HepG2 (cell line): ENCODE data around the gene TNFRSF11A. TPM values are rescaled to one million over a fixed set of nuclear protein-coding genes. Genes with fewer than 3 reads are reported as not detected.

Experiments used
- ATAC-seq: fragments of 200-7000 bp; cut with Tn5 transposase; 3 replicates; pipeline ENCODE4 v1.9.1; 2020; ENCODE audit warnings: mild to moderate bottlenecking, moderate library complexity
- BruUV-seq: library from RNA; stranded (reverse); fragments of 400-500 nt; replicated peaks from 2 replicates; lab custom pipeline; 2021; lab: Mats Ljungman, UMichigan
- CTCF ChIA-PET: fragments of 300-600 bp; formaldehyde crosslinking; extraction: SDS; loops from one replicate; lab custom pipeline; 2021; ENCODE audit warnings: low total read pairs, inconsistent platforms, low intra/inter-chr PET ratio; lab: Yijun Ruan, JAX
- POLR2A ChIA-PET: fragments of 350-600 bp; sonication (Branson Sonifier 250); formaldehyde crosslinking; loops from one replicate; lab custom pipeline; 2020; ENCODE audit warnings: antibody characterized with exemption, inconsistent platforms; lab: Yijun Ruan, JAX
- DNase-seq: peaks from one replicate; pipeline ENCODE4 v3.0.0-alpha.2; 2015; ENCODE audit warnings: low spot score
- FAIRE-seq: peaks from 3 replicates; lab custom pipeline; 2011; peaks lifted over from hg19 to GRCh38; lab: Jason Lieb, UNC
- H2AFZ ChIP-seq: one replicate; pipeline ENCODE4 v1.6.1; 2011; ENCODE audit warnings: low read length, inconsistent platforms
- H3K27ac ChIP-seq: fragments of 300-600 bp; 3 replicates; pipeline ENCODE4 v1.8.0; 2011; ENCODE audit warnings: mixed run types, mild to moderate bottlenecking, mixed read lengths, low read length, inconsistent platforms; ENCODE audit not compliant: insufficient read depth; ENCODE audit errors: extremely low read length
- H3K27me3 ChIP-seq, 2 experiments: fragments of 200-600 bp in 1 of 2; 2 replicates in 1 of 2; 3 replicates in 1 of 2; pipeline versions ENCODE4 v1.6.0 to v1.8.0; 2011; ENCODE audit warnings: low read length in 2 of 2, mild to moderate bottlenecking in 2 of 2, moderate library complexity in 2 of 2, inconsistent platforms in 1 of 2; ENCODE audit not compliant: insufficient read depth in 2 of 2, control insufficient read depth in 1 of 2
- H3K36me3 ChIP-seq, 2 experiments: fragments of 200-600 bp in 1 of 2; replicated peaks in 1 of 2; 2 replicates in 1 of 2; 3 replicates in 1 of 2; pipeline versions ENCODE4 v1.5.1 to v1.8.0; 2011; ENCODE audit warnings: low read length in 2 of 2, inconsistent platforms in 1 of 2; ENCODE audit not compliant: insufficient read depth in 2 of 2, control insufficient read depth in 1 of 2
- H3K4me1 ChIP-seq: 2 replicates; pipeline ENCODE4 v1.5.1; 2012; ENCODE audit warnings: low read length, inconsistent platforms; ENCODE audit not compliant: insufficient read depth
- H3K4me2 ChIP-seq: 2 replicates; pipeline ENCODE4 v1.6.0; 2011; ENCODE audit warnings: low read depth, low read length, inconsistent platforms
- H3K4me3 ChIP-seq, 3 experiments: fragments of 200-600 bp in 1 of 3; sonication (generic), shearing (Covaris generic) in 1 of 3; replicated peaks in 1 of 3; 2 replicates each; pipeline ENCODE4 v1.5.1; 2011 to 2016; ENCODE audit warnings: low read length in 3 of 3, inconsistent platforms in 2 of 3, low read depth in 2 of 3, mild to moderate bottlenecking in 2 of 3, control low read depth in 1 of 3, mixed read lengths in 1 of 3; ENCODE audit not compliant: insufficient read depth in 1 of 3
- H3K79me2 ChIP-seq: one replicate; pipeline ENCODE4 v1.6.1; 2011; ENCODE audit warnings: low read length, inconsistent platforms; ENCODE audit not compliant: insufficient read depth
- H3K9ac ChIP-seq: 2 replicates; pipeline ENCODE4 v1.6.0; 2011; ENCODE audit warnings: mild to moderate bottlenecking, low read depth, low read length, inconsistent platforms; ENCODE audit not compliant: insufficient read depth
- H3K9me3 ChIP-seq: 2 replicates; pipeline ENCODE4 v1.5.1; 2012; ENCODE audit warnings: mild to moderate bottlenecking, low read length
- H4K20me1 ChIP-seq: 2 replicates; pipeline ENCODE4 v1.6.0; 2011; ENCODE audit warnings: inconsistent platforms, mild to moderate bottlenecking, low read length, moderate library complexity; ENCODE audit not compliant: insufficient read depth
- ARHGAP35 ChIP-seq: sonication (generic); formaldehyde crosslinking; IDR thresholded peaks from 2 replicates; pipeline ENCODE4 v1.9.0; 2022; ENCODE audit warnings: mild to moderate bottlenecking, inconsistent platforms, moderate library complexity, missing genetic modification reagents, borderline replicate concordance
- DMAP1 ChIP-seq: IDR thresholded peaks from 2 replicates; pipeline ENCODE4 v1.6.1; 2016
- FOSL2 ChIP-seq: sonication (generic); formaldehyde crosslinking; IDR thresholded peaks from 2 replicates; pipeline ENCODE4 v1.4.0; 2020; ENCODE audit warnings: missing genetic modification reagents
- MTF1 ChIP-seq: sonication (generic); formaldehyde crosslinking; IDR thresholded peaks from 2 replicates; pipeline ENCODE4 v1.5.0; 2020; ENCODE audit warnings: missing genetic modification reagents
- NFE2L1 ChIP-seq: sonication (generic); formaldehyde crosslinking; IDR thresholded peaks from 2 replicates; pipeline ENCODE4 v1.4.0; 2020; ENCODE audit warnings: missing genetic modification reagents, mild to moderate bottlenecking, borderline replicate concordance
- POLR2AphosphoS5 ChIP-seq: IDR thresholded peaks from 2 replicates; pipeline ENCODE4 v1.6.1; 2012; ENCODE audit warnings: low read depth, low read length
- ZNF343 ChIP-seq: sonication (generic); formaldehyde crosslinking; IDR thresholded peaks from 2 replicates; pipeline ENCODE4 v1.4.0; 2020; ENCODE audit warnings: mild to moderate bottlenecking, missing genetic modification reagents
- ZNF605 ChIP-seq: sonication (generic); formaldehyde crosslinking; IDR thresholded peaks from 2 replicates; pipeline ENCODE4 v1.8.0; 2022; ENCODE audit warnings: mild to moderate bottlenecking, missing genetic modification reagents
- ZNF749 ChIP-seq: sonication (generic); formaldehyde crosslinking; IDR thresholded peaks from 2 replicates; pipeline ENCODE4 v1.8.0; 2022; ENCODE audit warnings: mild to moderate bottlenecking, missing genetic modification reagents, moderate library complexity, borderline replicate concordance
- WGBS: methylation state at CpG from one replicate; pipeline ENCODE4 v1.1.6; 2017; ENCODE audit warnings: low lambda C conversion rate; 5-methylcytosine and 5-hydroxymethylcytosine counted together
- in situ Hi-C: cut with HindIII; loops from 2 replicates; pipeline ENCODE4 v1.10.0; 2017; ENCODE audit warnings: low pct_unique_long_range_greater_than_20kb; ENCODE audit not compliant: extremely low pct_ligation_motif_present
- intact Hi-C: fragments of 100-400 bp; cut with micrococcal nuclease; formaldehyde crosslinking; loops from one replicate; pipeline ENCODE4 v1.10.0; 2022; ENCODE audit not compliant: unreplicated experiment
- polyA plus RNA-seq, 8 experiments: library from polyadenylated mRNA; depleted of rRNA in 3 of 8; stranded (reverse) in 7 of 8; unstranded in 1 of 8; fragments of >200 nt; fragmentation: Illumina TruSeq in 4 of 8; extraction: Trizol in 4 of 8; gene quantifications; 2 replicates each; pipeline versions ENCODE4 v1.2.1 to v1.2.3, GENCODE V29; 2011 to 2016; ENCODE audit warnings: low read depth in 4 of 8, missing spikeins in 1 of 8, mixed read lengths in 1 of 8; ENCODE audit not compliant: insufficient read depth in 1 of 8
- total RNA-seq, 5 experiments: library from RNA; depleted of rRNA; stranded (reverse); fragments of >200 nt; fragmentation: Illumina TruSeq; extraction: Trizol; gene quantifications; 2 replicates each; pipeline ENCODE4 v1.2.3, GENCODE V29; 2016; ENCODE audit warnings: low read depth in 1 of 5
- TF ChIP-seq, protein P1 (sequence below): sonication (generic); formaldehyde crosslinking; IDR thresholded peaks from 2 replicates; pipeline ENCODE4 v1.5.0; 2020; ENCODE audit warnings: missing genetic modification reagents, mild to moderate bottlenecking, borderline replicate concordance
- TF ChIP-seq, protein P2 (sequence below): sonication (generic); formaldehyde crosslinking; IDR thresholded peaks from 2 replicates; pipeline ENCODE4 v1.5.0; 2020; ENCODE audit warnings: mild to moderate bottlenecking, missing genetic modification reagents
- TF ChIP-seq, protein P3 (sequence below): sonication (generic); formaldehyde crosslinking; conservative IDR thresholded peaks from 2 replicates; pipeline ENCODE4 v1.4.0; 2020; ENCODE audit warnings: mild to moderate bottlenecking, missing genetic modification reagents, moderate library complexity

Gene TNFRSF11A
- total and polyA plus RNA-seq, 2 of the 13 experiments (the other 11 are each of a cell fraction or from before 2014, with no cell fraction given), result 4.6 to 6.4 TPM

DNA sequence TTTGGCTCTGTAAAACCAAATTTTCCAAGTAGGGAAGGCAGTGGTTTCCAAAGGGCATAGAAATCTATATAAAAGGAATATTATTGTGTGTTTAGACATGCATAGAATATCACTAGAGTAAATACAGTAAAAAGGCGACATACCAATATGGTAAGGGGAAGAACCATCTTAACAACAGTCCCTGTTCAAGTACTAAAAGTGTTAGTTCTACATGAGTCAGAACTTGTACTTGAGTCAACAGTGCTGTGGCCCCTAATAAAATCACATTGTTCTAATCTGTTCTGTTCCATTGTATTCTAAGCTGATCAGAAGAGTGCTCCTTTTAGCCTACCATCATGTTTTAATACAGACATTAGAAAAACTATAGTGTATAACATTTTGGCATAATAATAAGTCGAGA is 36.1 kb upstream of the TNFRSF11A start:
- BruUV-seq, result no TSS peak
- WGBS, result 90% methylated on average over 2 of the region's 2 CpGs
- FAIRE-seq, result no peak

DNA sequence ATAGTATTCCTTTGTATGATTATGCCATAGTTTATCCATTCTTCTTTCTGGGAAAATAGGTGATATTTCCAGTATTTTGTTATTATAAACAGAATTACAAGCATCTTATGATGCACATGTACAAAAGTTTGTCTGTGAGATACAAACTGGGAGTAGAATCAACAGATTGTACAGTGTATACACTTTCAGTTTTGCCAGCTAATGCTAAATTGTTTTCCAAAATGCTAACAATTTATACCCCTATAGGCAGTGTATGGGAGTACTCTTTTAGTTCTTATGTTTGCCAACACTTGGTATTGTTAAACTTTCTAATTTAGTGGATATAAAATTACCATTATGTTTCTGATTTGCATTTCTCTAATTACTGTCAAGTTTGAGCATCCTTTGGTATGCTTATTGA is 31.0 kb upstream of the TNFRSF11A start:
- H3K4me1 ChIP-seq, result 0 out of 2 replicates have a peak, but pooled peaks cover 4% of the 10 kb centered on the region
- no peak overlapping the region for H3K4me3 ChIP-seq
- H3K27me3 ChIP-seq, result no peaks in the 10 kb centered on the region
- no peaks in the 10 kb centered on the region for H3K9me3 ChIP-seq
- intact Hi-C loops (no loop called here), in situ Hi-C loops (no loop called here)
- H3K27ac ChIP-seq, result no peak overlapping the region
- peaks cover 2 to 6% of the 10 kb centered on the region in 2 experiments; a peak in 4 of 5 replicates for H3K36me3 ChIP-seq
- no peak overlapping the region for H2AFZ ChIP-seq
- no peak overlapping the region for H3K4me2 ChIP-seq
- no TSS peak for BruUV-seq
- DNase-seq (no peak), ATAC-seq (no peak), FAIRE-seq (no peak)
- H3K9ac ChIP-seq, result no peak overlapping the region
- H3K79me2 ChIP-seq, result no peaks in the 10 kb centered on the region
- ChIA-PET POLR2A (no interaction called here), CTCF (no interaction called here)
- H4K20me1 ChIP-seq, result no peaks in the 10 kb centered on the region
- TF ChIP-seq ZNF605, result no peak
- TF ChIP-seq ARHGAP35 (CRISPR knock-in tag), result no peak
- no peak for TF ChIP-seq NFE2L1 (CRISPR knock-in tag)
- TF ChIP-seq, protein P1, sequence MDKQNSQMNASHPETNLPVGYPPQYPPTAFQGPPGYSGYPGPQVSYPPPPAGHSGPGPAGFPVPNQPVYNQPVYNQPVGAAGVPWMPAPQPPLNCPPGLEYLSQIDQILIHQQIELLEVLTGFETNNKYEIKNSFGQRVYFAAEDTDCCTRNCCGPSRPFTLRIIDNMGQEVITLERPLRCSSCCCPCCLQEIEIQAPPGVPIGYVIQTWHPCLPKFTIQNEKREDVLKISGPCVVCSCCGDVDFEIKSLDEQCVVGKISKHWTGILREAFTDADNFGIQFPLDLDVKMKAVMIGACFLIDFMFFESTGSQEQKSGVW, result no peak
- TF ChIP-seq ZNF749, result no peak
- no peak for TF ChIP-seq MTF1 (CRISPR knock-in tag)
- no peak for TF ChIP-seq ZNF343 (CRISPR knock-in tag)
- TF ChIP-seq, protein P2, sequence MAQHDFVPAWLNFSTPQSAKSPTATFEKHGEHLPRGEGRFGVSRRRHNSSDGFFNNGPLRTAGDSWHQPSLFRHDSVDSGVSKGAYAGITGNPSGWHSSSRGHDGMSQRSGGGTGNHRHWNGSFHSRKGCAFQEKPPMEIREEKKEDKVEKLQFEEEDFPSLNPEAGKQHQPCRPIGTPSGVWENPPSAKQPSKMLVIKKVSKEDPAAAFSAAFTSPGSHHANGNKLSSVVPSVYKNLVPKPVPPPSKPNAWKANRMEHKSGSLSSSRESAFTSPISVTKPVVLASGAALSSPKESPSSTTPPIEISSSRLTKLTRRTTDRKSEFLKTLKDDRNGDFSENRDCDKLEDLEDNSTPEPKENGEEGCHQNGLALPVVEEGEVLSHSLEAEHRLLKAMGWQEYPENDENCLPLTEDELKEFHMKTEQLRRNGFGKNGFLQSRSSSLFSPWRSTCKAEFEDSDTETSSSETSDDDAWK, result no peak
- no peak for TF ChIP-seq FOSL2 (CRISPR knock-in tag)

More for the DNA sequence above, 36.1 kb upstream of the TNFRSF11A start:
- intact Hi-C loops (no loop called here), in situ Hi-C loops (no loop called here)
- ChIA-PET CTCF (no interaction called here), POLR2A (no interaction called here)
- ATAC-seq, result no peak
- DNase-seq, result no peak
- H3K36me3 ChIP-seq, result peaks cover 0 to 10% of the 10 kb centered on the region in 2 experiments; a peak in 3 of 5 replicates
- no peak overlapping the region for H3K4me3 ChIP-seq
- H3K9ac ChIP-seq, result no peak overlapping the region
- H2AFZ ChIP-seq, result no peak overlapping the region
- H3K27me3 ChIP-seq, result no peaks in the 10 kb centered on the region
- H3K4me2 ChIP-seq, result no peak overlapping the region
- no peaks in the 10 kb centered on the region for H4K20me1 ChIP-seq
- H3K79me2 ChIP-seq, result no peaks in the 10 kb centered on the region
- no peak overlapping the region for H3K27ac ChIP-seq
- H3K9me3 ChIP-seq, result no peaks in the 10 kb centered on the region
- peaks cover 32% of the 10 kb centered on the region for H3K4me1 ChIP-seq
- TF ChIP-seq DMAP1 (no peak), POLR2AphosphoS5 (no peak)
- TF ChIP-seq, protein P3, sequence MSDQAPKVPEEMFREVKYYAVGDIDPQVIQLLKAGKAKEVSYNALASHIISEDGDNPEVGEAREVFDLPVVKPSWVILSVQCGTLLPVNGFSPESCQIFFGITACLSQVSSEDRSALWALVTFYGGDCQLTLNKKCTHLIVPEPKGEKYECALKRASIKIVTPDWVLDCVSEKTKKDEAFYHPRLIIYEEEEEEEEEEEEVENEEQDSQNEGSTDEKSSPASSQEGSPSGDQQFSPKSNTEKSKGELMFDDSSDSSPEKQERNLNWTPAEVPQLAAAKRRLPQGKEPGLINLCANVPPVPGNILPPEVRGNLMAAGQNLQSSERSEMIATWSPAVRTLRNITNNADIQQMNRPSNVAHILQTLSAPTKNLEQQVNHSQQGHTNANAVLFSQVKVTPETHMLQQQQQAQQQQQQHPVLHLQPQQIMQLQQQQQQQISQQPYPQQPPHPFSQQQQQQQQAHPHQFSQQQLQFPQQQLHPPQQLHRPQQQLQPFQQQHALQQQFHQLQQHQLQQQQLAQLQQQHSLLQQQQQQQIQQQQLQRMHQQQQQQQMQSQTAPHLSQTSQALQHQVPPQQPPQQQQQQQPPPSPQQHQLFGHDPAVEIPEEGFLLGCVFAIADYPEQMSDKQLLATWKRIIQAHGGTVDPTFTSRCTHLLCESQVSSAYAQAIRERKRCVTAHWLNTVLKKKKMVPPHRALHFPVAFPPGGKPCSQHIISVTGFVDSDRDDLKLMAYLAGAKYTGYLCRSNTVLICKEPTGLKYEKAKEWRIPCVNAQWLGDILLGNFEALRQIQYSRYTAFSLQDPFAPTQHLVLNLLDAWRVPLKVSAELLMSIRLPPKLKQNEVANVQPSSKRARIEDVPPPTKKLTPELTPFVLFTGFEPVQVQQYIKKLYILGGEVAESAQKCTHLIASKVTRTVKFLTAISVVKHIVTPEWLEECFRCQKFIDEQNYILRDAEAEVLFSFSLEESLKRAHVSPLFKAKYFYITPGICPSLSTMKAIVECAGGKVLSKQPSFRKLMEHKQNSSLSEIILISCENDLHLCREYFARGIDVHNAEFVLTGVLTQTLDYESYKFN, result no peak
